Measurements from ENCODE around the gene ARID3C. TPM values are rescaled to one million over a fixed set of nuclear protein-coding genes. Genes with fewer than 3 reads are reported as not detected.

Gene ARID3C
- total RNA-seq, 1 donor, result 0.09 TPM

- no peak for TF ChIP-seq CTCF (IDR thresholded peaks at IDR 0.05; ENCODE audit: insufficient read depth, low read length)
- no peak overlapping the region for H3K4me3 ChIP-seq (ENCODE audit: low read depth, low read length)
- DNase-seq (ENCODE audit: low read depth), result no peak
Measured at GRCh38 chr9:34581318-34581717, 47.5 kb downstream of the ARID3C start.

GRCh38 chr9:34580358-34580757, 48.5 kb downstream of the ARID3C start:
- H3K4me3 ChIP-seq (ENCODE audit: low read depth, low read length), result no peak overlapping the region
- DNase-seq (ENCODE audit: low read depth), result no peak
- no peak for TF ChIP-seq CTCF (IDR thresholded peaks at IDR 0.05; ENCODE audit: insufficient read depth, low read length)

- no peak for TF ChIP-seq CTCF (IDR thresholded peaks at IDR 0.05; ENCODE audit: insufficient read depth, low read length)
- DNase-seq (ENCODE audit: low read depth), result no peak
- no peak overlapping the region for H3K4me3 ChIP-seq (ENCODE audit: low read depth, low read length)
Measured at GRCh38 chr9:34579808-34580163, 49.1 kb downstream of the ARID3C start.

DNA sequence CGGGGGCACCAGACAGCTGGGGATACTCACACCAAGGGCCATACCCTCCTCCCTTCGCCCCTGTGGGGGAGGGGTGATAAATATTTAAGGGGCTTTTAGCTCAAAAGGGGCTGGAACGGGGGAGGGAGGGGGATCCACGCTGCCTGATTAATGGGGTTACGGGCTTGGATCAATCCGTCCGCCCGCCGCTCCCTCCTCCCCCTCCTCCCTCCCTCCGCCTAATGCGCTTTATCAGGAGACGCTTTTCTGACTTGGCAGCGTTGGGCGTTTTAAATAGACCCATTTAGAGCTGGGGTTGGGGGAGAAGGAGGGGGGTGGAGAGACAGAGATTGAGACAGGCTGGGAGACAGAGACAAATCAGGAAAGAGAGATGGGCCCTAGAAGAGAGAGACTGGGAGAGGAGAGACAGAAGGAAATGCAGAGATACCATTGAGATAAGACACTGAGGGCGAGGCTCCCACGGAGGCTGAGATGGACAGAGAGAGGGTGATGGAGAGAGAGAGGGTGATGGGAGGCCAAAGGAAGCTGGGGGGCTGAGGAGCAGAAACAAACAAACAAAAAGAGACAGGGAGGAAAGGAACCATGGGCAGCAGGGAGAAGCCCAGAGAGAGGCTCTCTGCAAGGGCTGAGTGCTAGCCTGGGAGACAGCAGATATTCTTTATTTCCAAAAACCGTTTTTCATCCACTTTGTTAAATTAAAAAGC, 49.6 kb downstream of the ARID3C start:
- no peak overlapping the region for H3K4me3 ChIP-seq (ENCODE audit: low read depth, low read length)
- TF ChIP-seq CTCF (IDR thresholded peaks at IDR 0.05; ENCODE audit: insufficient read depth, low read length), result no peak
- DNase-seq (ENCODE audit: low read depth), result no peak

GRCh38 chr9:34578241-34579103, 50.4 kb downstream of the ARID3C start:
- peak; percentile 23 for DNase-seq (ENCODE audit: low read depth)
- no peak overlapping the region for H3K4me3 ChIP-seq (ENCODE audit: low read depth, low read length)
- no peak for TF ChIP-seq CTCF (IDR thresholded peaks at IDR 0.05; ENCODE audit: insufficient read depth, low read length)

DNA sequence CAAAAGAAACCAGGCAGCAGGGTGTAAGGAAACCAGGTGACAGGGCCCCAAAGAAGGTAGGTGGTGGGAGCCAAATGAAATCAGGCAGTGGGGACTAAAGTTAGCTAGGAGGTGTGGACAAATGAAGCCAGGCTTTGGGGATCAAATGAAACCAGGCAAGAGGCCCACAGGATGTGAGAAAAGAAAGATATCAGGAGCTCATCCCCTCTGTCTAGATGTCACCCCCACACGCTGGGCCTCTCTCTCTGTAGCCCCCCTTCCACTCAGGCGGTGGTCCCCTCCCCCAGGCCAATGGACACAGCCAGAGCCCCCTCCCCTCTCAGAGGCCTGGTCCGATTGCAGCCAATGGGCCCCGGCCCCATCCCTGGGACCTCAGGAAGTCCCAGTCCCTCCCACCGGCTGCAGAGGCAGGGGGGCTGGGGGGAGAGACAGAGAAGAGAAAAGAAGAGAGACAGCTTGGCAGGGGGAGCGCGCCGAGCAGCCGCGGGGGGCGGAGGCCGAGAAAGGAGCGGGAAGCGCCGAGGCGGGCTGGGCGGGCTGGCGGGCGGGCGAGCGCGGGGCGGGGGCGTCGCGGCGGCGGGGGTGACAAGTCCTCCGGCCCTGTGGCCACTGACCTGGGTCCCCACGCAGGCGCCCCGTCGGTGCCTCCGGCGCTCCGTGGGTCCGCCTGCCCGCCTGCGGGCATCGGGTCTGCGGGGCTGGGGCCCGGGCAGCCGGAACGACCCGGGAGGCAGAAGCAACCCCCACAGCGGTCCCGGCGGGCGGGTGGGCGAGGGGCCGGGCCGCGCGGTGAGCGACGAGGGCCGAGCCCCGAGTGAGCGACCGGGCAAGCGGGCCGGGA, 51.2 kb downstream of the ARID3C start:
- TF ChIP-seq CTCF (IDR thresholded peaks at IDR 0.05; ENCODE audit: insufficient read depth, low read length), result no peak
- no peak for DNase-seq (ENCODE audit: low read depth)
- H3K4me3 ChIP-seq (ENCODE audit: low read depth, low read length), result no peak overlapping the region
